ENCODE results near the gene MACROD2. TPM values are rescaled to one million over a fixed set of nuclear protein-coding genes. Genes with fewer than 3 reads are reported as not detected.

The MACROD2 gene
- total and polyA plus RNA-seq, 8 donors, result 0.78 to 31.3 (median 10.9) TPM; not detected in 1

- no peak overlapping the region for H3K27ac ChIP-seq
- no peak overlapping the region for H3K4me3 ChIP-seq
- no peaks in the 10 kb centered on the region for H3K27me3 ChIP-seq
- H3K4me1 ChIP-seq, result no peaks in the 10 kb centered on the region
- H3K9me3 ChIP-seq, result no peaks in the 10 kb centered on the region
- DNase-seq, result no peak
- no peaks in the 10 kb centered on the region for H3K36me3 ChIP-seq
- intact Hi-C loops (cut with DNase I; ENCODE audit: low total_unique reads), result no loop called here
- 91 to 98% (median 95%) methylated on average over 3 of the region's 3 CpGs for WGBS, 5 donors
- TF ChIP-seq POLR2A (IDR thresholded peaks at IDR 0.05) (no peak), POLR2AphosphoS5 (IDR thresholded peaks at IDR 0.05) (no peak), EP300 (IDR thresholded peaks at IDR 0.05) (no peak), CTCF (IDR thresholded peaks at IDR 0.05) (no peak)
Measured at GRCh38 chr20:14723614-14724013, 728.3 kb downstream of the MACROD2 start.

GRCh38 chr20:14724036-14724435 lies 728.7 kb downstream of the MACROD2 start:
- Histone ChIP-seq H3K9me3 (no peaks in the 10 kb centered on the region), H3K4me1 (no peaks in the 10 kb centered on the region), H3K27me3 (no peaks in the 10 kb centered on the region), H3K4me3 (no peak overlapping the region), H3K27ac (no peak overlapping the region), H3K36me3 (no peaks in the 10 kb centered on the region)
- no peak for DNase-seq
- WGBS, 5 donors, result 79 to 92% (median 86%) methylated on average over 1 of the region's 1 CpG
- intact Hi-C loops (cut with DNase I; ENCODE audit: low total_unique reads), result no loop called here
- TF ChIP-seq POLR2AphosphoS5 (IDR thresholded peaks at IDR 0.05), result no peak
- no peak for TF ChIP-seq CTCF (IDR thresholded peaks at IDR 0.05)
- no peak for TF ChIP-seq EP300 (IDR thresholded peaks at IDR 0.05)
- no peak for TF ChIP-seq POLR2A (IDR thresholded peaks at IDR 0.05)

GRCh38 chr20:14724468-14724867 lies 729.2 kb downstream of the MACROD2 start:
- 31 to 80% (median 73%) methylated on average over 1 of the region's 1 CpG for WGBS, 5 donors
- no peaks in the 10 kb centered on the region for H3K36me3 ChIP-seq
- TF ChIP-seq CTCF (IDR thresholded peaks at IDR 0.05), result no peak
- no peak for TF ChIP-seq POLR2A (IDR thresholded peaks at IDR 0.05)
- TF ChIP-seq POLR2AphosphoS5 (IDR thresholded peaks at IDR 0.05), result no peak
- no peak for TF ChIP-seq EP300 (IDR thresholded peaks at IDR 0.05)

GRCh38 chr20:14726591-14726990 lies 731.3 kb downstream of the MACROD2 start:
- no peak for DNase-seq
- intact Hi-C loops (cut with DNase I; ENCODE audit: low total_unique reads), result no loop called here
- H3K36me3 ChIP-seq, result no peaks in the 10 kb centered on the region
- no peaks in the 10 kb centered on the region for H3K27me3 ChIP-seq
- TF ChIP-seq POLR2AphosphoS5 (IDR thresholded peaks at IDR 0.05), result no peak
- no peak for TF ChIP-seq CTCF (IDR thresholded peaks at IDR 0.05)
- TF ChIP-seq EP300 (IDR thresholded peaks at IDR 0.05), result no peak
- TF ChIP-seq POLR2A (IDR thresholded peaks at IDR 0.05), result no peak
- no peaks in the 10 kb centered on the region for H3K4me1 ChIP-seq
- no peaks in the 10 kb centered on the region for H3K9me3 ChIP-seq
- no peak overlapping the region for H3K27ac ChIP-seq
- WGBS, 5 donors, result 92 to 97% (median 96%) methylated on average over 3 of the region's 3 CpGs
- H3K4me3 ChIP-seq, result no peak overlapping the region

More at GRCh38 chr20:14724468-14724867, 729.2 kb downstream of the MACROD2 start:
- DNase-seq, result no peak
- Histone ChIP-seq H3K4me3 (no peak overlapping the region), H3K9me3 (no peaks in the 10 kb centered on the region), H3K27ac (no peak overlapping the region), H3K4me1 (no peaks in the 10 kb centered on the region), H3K27me3 (no peaks in the 10 kb centered on the region)
- intact Hi-C loops (cut with DNase I; ENCODE audit: low total_unique reads), result no loop called here
